Brain microvascular endothelial cell (primary cell): ENCODE data around the gene SLC6A16.
"Not testable (repeated sequence)": the region's sequence is repeated elsewhere in the genome, so short reads cannot be mapped to it uniquely, and the experiment has no call there.

Experiments
- DNase-seq: peaks from one replicate; pipeline ENCODE4 v3.0.0-alpha.2; 2020
- H3K27ac ChIP-seq: fragments of 250-450 bp; sonication (Bioruptor Pico); 2 replicates; pipeline ENCODE4 v1.5.1; 2020; ENCODE audit warnings: mild to moderate bottlenecking, moderate library complexity
- H3K27me3 ChIP-seq: fragments of 250-450 bp; sonication (Bioruptor Pico); replicated peaks from 2 replicates; pipeline ENCODE4 v1.5.1; 2020; ENCODE audit warnings: mild to moderate bottlenecking
- H3K36me3 ChIP-seq: fragments of 250-450 bp; sonication (Bioruptor Pico); replicated peaks from 2 replicates; pipeline ENCODE4 v1.5.1; 2020; ENCODE audit warnings: mild to moderate bottlenecking
- H3K4me3 ChIP-seq: 2 replicates; pipeline ENCODE4 v1.5.1; 2011; ENCODE audit warnings: low read depth, mild to moderate bottlenecking, control low read depth, low read length, moderate library complexity
- CTCF ChIP-seq: IDR thresholded peaks from 2 replicates; pipeline ENCODE4 v1.5.1; 2011; ENCODE audit warnings: low read depth, mild to moderate bottlenecking, moderate library complexity, low read length, control low read depth, inconsistent platforms; ENCODE audit errors: missing control alignments
- in situ Hi-C: cut with HindIII; loops from 2 replicates; pipeline ENCODE4 v1.10.0; 2017; ENCODE audit warnings: low sequenced_read_pairs, low pct_ligation_motif_present

SLC6A16 gene

GRCh38 chr19:49309087-49309486, 15.9 kb downstream of the SLC6A16 start:
- DNase-seq = no peak
- no peak overlapping the region for H3K4me3 ChIP-seq
- in situ Hi-C loops = no loop called here
- no peak overlapping the region for H3K27ac ChIP-seq
- no peak for TF ChIP-seq CTCF
- H3K27me3 ChIP-seq = no peaks in the 10 kb centered on the region
- H3K36me3 ChIP-seq = no peaks in the 10 kb centered on the region

- H3K36me3 ChIP-seq, H3K27me3 ChIP-seq, in situ Hi-C loops, H3K27ac ChIP-seq, H3K4me3 ChIP-seq, DNase-seq: not testable (repeated sequence)
Observed at GRCh38 chr19:49306734-49307133, 18.3 kb downstream of the SLC6A16 start.

- H3K36me3 ChIP-seq = no peaks in the 10 kb centered on the region
- in situ Hi-C loops = no loop called here
- H3K27ac ChIP-seq = no peak overlapping the region
- H3K27me3 ChIP-seq = no peaks in the 10 kb centered on the region
- DNase-seq = no peak
- H3K4me3 ChIP-seq = no peak overlapping the region
- no peak for TF ChIP-seq CTCF
Observed at GRCh38 chr19:49301866-49302252, 23.1 kb downstream of the SLC6A16 start.

- Histone ChIP-seq H3K27ac (no peak overlapping the region), H3K27me3 (no peaks in the 10 kb centered on the region), H3K36me3 (no peaks in the 10 kb centered on the region), H3K4me3 (peak overlapping the region; percentile 7)
- peak; percentile 96 for TF ChIP-seq CTCF
- peak; percentile 72 for DNase-seq
- in situ Hi-C loops = no loop called here
Observed at GRCh38 chr19:49301165-49301865, 23.7 kb downstream of the SLC6A16 start.

GRCh38 chr19:49298653-49299052, 26.3 kb downstream of the SLC6A16 start:
- H3K36me3 ChIP-seq, H3K27me3 ChIP-seq, H3K27ac ChIP-seq, H3K4me3 ChIP-seq, DNase-seq, in situ Hi-C loops: not testable (repeated sequence)

GRCh38 chr19:49297403-49297802, 27.6 kb downstream of the SLC6A16 start:
- Histone ChIP-seq H3K27me3 (no peaks in the 10 kb centered on the region), H3K36me3 (no peaks in the 10 kb centered on the region), H3K27ac (no peak overlapping the region), H3K4me3 (no peak overlapping the region)
- peak; percentile 13 for DNase-seq
- no peak for TF ChIP-seq CTCF
- in situ Hi-C loops = no loop called here
